Mesodermal cell (in vitro differentiated cells): ENCODE data around the gene TAF11L8.
"Not testable (repeated sequence)": the region's sequence is repeated elsewhere in the genome, so short reads cannot be mapped to it uniquely, and the experiment has no call there.

Experiments
- H3K27ac ChIP-seq: 2 replicates; pipeline ENCODE4 v1.7.0; 2013; ENCODE audit warnings: mild to moderate bottlenecking, low read depth, low read length, moderate library complexity; ENCODE audit not compliant: severe bottlenecking
- H3K36me3 ChIP-seq: 2 replicates; pipeline ENCODE4 v1.7.1; 2013; ENCODE audit warnings: mild to moderate bottlenecking, low read length, moderate library complexity; ENCODE audit not compliant: control insufficient read depth, insufficient read depth
- H3K4me1 ChIP-seq: one replicate; pipeline ENCODE4 v1.7.1; 2013; ENCODE audit warnings: mild to moderate bottlenecking, low read length; ENCODE audit not compliant: insufficient read depth, control insufficient read depth, poor library complexity, severe bottlenecking
- H3K4me3 ChIP-seq: 2 replicates; pipeline ENCODE4 v1.7.0; 2013; ENCODE audit warnings: low read length, control low read depth, mild to moderate bottlenecking; ENCODE audit not compliant: insufficient read depth, poor library complexity, severe bottlenecking; ENCODE audit errors: extremely low read depth
- H3K9me3 ChIP-seq: 2 replicates; pipeline ENCODE4 v1.7.1; 2013; ENCODE audit warnings: mild to moderate bottlenecking, low read length, moderate library complexity; ENCODE audit not compliant: control insufficient read depth
- WGBS, 2 experiments: methylation state at CpG; one replicate each; pipeline ENCODE4 v1.1.5; 2013; ENCODE audit warnings: missing lambda C conversion rate in 2 of 2; ENCODE audit not compliant: insufficient coverage in 2 of 2; 5-methylcytosine and 5-hydroxymethylcytosine counted together

Gene TAF11L8

GRCh38 chr5:17597728-17598127 lies 7.0 kb upstream of the TAF11L8 start, which contains the start of gene TAF11L10:
TAF11L10 (minus strand) TSS chr5:17597828.
- not testable (repeated sequence) for H3K4me3 ChIP-seq, H3K27ac ChIP-seq, H3K4me1 ChIP-seq, H3K36me3 ChIP-seq, H3K9me3 ChIP-seq
- WGBS, 2 experiments = no CpG with 5 or more reads among the region's 15 CpGs

- not testable (repeated sequence) for H3K9me3 ChIP-seq, H3K36me3 ChIP-seq, H3K27ac ChIP-seq, H3K4me1 ChIP-seq, H3K4me3 ChIP-seq
- no CpG with 5 or more reads among the region's 15 CpGs for WGBS, 2 experiments
Measured at GRCh38 chr5:17594255-17594654, 3.5 kb upstream of the TAF11L8 start, which contains the start of gene TAF11L9. TAF11L9 (minus strand) TSS chr5:17594394.

- not testable (repeated sequence) for H3K4me1 ChIP-seq, H3K27ac ChIP-seq, H3K9me3 ChIP-seq, H3K4me3 ChIP-seq, H3K36me3 ChIP-seq
- no CpG with 5 or more reads among the region's 16 CpGs for WGBS, 2 experiments
Measured at GRCh38 chr5:17585658-17586057, 5.1 kb downstream of the TAF11L8 start, which contains the start of gene TAF11L7. TAF11L7 (minus strand) TSS chr5:17585758.
